Ureter (tissue), 1 donor: ENCODE data around the gene FBXL2. TPM values are rescaled to one million over a fixed set of nuclear protein-coding genes. Genes with fewer than 3 reads are reported as not detected.
"Not testable (repeated sequence)": the region's sequence is repeated elsewhere in the genome, so short reads cannot be mapped to it uniquely, and the experiment has no call there.

ENCODE experiments used
- DNase-seq: peaks from one replicate; pipeline ENCODE4 v3.0.0-alpha.2; 2020; ENCODE audit warnings: low spot score
- total RNA-seq: library from RNA; stranded (reverse); gene quantifications from one replicate; pipeline ENCODE4 v1.2.4, GENCODE V29; 2023
- donor health status: DM: yes; HTN: yes; CAD: no.

The FBXL2 gene
- total RNA-seq, 1 donor from 2014 or later, result 17.8 TPM

DNA sequence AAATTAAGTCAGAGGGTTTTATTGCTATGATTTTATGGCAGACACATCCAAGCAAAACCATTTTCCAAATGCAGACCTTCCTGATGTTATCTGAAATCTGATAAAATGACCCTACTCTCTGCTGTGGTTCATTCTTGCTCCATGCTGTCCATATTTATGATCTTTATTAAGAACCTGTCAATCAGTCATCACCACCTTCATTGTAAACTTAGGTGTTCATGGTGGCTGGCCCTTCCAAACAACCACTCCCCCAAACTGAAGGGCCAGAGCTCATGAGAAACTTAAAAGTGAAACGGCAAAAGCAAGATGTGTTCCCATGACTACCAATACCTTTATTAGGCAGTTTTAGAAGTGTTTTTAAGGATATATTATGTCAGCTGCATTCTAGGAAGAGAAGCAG is 109.4 kb downstream of the FBXL2 start:
- DNase-seq, result no peak

DNA sequence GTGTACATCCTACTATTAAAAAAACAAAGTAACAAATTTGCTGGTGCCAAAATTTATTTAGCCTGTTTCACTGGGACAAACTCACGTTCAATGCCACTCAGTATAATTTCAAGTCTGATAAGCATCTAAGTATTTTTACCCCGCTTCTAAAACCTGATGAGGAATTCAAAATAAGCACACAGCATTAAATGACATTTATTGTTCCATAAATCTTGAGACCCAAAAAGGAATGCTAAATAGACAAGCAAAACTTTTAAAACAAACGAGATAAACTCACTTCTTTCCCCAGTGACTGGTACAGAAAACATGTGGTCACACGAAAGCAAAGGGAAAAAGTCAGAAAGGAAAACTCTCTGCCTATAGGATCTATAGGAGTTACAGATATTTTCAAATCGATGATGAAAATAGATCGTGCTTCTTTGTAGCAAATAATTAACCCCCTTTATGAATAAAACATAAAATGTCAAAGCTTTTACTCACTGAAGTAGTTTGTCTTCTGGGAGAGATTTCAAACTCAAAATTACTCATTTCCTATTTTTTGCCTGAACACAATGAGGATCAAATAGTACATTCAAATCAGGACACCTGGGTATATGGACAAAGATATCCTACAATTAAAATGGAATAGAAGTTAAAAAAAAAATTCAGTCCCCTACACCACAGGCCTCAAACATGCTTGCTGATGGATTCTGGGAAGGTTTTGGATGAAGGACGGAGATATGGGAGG is 111.3 kb downstream of the FBXL2 start:
- DNase-seq, result no peak

DNA sequence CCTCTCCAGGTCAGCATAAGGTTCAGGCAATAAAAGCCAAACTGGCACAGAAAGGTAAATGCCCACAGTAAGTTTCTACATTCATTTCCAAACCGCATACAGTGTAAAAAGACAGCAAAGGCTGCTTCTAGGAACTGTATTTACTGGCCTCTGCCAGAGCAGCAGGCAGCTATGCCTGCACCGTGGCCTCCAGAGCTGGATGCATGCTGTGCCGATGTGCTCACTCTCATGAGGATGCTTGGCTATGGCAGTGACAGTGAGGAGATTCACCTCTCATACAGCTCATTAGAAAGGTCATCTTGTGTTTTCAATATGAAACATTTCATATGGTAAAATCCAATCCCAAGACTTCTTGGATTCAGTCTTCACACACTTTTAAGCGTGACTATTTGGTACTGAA is 112.7 kb downstream of the FBXL2 start:
- no peak for DNase-seq

DNA sequence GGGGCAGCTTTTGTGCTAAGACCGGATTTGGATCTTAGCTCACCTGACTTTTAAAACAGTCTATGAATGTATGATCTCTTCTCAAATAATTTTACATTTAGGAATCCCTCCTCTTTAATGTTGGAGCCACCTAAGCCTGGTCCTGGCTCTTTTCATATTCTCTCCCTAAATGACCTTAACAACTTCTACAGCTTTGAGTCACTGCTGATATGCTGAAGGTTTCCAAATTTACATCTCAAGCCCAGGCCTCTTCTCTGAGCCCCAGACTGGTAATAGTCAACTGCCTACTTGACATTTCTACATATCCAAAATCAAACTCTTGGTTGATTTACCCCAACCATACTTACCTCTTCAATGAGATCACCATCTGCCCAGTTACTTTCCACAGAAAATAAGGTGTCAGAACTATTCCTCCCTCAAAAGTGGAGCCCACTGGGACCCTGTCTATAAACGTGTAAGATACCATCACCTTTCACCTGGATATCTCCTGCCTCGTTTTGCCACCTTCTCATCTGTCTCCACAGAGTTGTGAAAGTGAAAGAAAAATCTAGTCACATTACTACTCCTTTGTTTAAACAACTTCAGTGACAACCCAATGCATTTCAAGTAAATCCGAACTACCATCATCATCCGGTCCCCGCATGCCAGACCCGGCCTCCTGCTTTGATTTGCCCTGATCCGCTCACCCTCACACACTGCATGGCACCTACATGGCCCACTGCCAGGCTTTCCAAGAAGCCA is 114.2 kb downstream of the FBXL2 start:
- DNase-seq, result no peak

DNA sequence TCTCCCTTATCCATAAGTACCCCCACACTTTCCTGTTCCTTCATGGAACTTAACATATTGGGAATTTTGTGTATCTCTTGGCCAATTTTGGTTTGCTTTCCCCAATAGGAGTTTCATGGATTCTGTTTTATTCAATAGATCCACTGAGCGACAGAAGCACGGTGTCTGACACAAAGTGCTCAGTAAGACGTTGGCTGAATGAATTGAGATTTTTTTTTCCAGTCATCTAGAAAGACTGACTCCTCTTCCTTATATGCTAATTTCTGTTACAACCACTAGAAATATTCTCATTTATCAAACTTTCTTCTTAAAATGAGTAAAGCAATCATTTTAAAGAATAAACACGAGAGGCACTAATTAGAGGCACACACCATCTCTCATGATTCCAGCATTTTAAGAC is 114.9 kb downstream of the FBXL2 start:
- no peak for DNase-seq

DNA sequence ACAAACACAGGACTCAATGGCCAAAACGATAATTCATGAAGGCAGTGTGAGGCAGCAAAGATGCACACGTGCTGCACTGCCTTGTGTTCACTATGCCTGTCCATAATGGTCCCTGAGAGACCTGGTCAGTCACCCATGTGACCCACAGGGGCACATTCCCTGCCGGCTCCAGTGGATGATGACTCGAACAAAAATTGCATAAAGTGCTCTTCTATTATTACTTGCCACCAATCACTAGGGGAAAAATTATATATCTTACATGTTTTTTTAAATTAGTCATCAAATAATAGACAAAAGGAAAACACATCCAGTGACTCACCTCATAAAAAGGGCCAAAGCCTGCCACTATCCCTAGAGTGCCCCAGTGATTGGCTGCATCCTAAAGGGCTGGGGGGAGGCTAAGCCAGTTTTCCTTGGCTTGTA is 115.5 kb downstream of the FBXL2 start:
- DNase-seq, result no peak

DNA sequence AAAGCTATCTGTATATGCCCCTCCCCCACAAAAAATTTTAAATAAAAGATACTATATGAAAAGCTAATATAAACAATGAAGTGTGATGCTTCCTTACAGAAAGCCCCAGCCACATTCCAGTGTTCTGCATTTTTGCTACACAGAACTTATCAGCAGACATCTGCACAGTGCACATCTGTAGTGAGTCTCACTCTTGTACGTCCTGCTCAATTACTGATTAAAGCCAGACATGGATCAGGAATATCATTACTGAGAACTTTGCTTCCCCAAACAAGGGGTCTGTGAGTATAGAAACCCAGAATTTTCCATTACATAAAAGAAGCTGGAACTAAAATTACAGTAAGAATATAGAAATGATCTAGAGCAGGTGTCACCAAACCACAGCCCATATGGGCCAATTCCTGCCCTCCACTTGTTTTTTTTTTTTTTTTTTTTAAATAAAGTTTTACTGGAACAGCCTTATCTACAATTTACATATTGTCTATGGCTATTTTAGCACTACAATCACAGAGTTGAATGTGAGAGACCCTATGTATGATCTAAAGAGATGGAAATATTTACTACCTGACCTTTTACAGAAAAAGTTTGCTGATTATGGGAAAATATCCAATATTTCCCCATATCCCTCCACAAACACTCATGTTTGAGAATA is 117.3 kb downstream of the FBXL2 start:
- no peak for DNase-seq

DNA sequence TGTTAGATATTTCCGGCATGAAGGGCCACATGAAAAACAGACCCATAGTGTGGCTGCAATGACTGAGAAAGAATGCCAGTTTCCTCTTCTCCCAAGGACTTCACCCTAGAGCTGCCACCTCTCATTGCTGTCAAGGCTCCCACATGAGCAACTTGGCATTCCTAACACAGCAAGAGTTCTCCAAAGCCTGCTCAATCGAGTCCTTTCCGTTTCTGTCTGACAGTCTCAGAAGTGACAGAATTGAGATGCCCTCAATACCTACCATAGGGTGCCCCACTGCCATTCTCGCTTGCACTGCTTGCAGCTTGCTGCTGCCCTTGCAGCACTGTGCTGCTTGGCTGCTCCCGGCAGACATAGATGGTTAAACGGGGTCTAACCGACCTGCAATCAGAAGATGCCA is 118.7 kb downstream of the FBXL2 start:
- no peak for DNase-seq

DNA sequence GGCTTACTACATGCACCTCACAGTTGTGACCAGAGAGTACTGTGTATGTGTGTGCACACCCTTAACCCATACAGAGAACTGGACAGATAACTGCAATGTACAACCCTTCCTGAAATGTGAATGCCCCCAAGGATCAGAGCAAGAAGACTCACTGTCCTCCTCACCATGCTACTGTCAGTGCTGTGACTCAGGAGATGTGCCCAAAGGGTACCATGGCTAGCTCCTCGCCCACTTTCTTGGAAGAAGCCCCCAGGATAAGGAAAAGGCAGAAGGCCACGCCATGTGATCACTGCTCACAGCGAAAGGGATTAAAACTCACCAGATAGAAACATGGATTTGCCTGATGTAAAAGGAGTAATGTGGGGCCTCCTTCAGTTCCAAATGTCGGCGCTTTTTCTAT is 121.2 kb downstream of the FBXL2 start:
- DNase-seq, result no peak

DNA sequence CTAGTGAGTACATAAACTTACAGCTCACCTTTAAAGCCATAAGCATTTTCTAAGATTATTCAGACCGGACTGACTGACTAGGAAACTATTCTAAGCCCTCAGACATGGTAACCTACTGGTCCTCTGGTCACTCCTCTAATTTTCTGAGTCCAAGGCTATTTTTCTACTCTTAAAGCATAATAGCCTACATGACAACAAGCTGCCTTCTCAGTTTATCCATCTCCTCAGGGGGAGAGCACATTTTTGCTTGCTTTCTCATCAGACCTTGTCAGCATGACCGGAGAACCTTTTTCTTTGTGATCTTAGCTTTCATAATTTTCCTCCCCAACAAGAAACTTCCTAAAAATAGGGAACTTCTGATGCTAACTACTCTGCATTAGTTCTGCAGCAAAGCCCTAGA is 124.5 kb downstream of the FBXL2 start:
- DNase-seq, result no peak

DNA sequence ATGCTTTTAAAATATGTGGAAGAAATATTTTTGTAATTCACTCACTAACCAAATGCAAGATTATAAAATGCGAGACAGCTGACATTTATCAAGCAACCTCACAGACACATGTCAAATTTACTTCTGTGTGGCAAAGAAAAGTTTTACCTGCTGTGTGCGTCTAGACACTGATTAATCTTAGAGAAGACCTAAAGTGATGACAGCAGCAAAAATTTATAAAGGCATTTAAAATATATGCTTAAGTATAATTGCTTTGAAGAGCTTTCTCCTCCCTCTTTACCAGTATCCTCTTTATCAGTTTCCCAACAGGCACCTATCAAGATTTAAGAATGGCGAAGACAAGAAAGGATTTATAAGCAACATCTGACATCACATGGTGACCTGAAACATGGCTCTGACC is 125.7 kb downstream of the FBXL2 start:
- no peak for DNase-seq

DNA sequence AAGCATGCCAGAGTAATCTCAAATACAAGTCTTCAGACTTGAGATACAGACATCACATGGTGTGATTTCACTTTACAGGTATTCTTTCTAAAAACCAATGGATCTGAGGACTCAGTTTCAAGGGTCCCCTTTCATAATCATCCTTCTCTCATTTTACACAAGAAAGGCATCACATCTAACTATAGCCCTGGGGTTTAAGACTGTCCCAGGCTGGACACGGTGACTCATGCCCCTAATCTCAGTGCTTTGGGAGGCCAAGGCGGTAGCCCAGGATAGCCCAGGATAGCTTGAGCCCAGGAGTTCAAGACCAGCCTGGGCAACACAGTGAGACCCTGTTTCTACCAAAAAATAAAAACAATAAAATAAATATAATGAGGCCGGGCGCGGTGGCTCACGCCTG is 126.5 kb downstream of the FBXL2 start:
- DNase-seq, result no peak

DNA sequence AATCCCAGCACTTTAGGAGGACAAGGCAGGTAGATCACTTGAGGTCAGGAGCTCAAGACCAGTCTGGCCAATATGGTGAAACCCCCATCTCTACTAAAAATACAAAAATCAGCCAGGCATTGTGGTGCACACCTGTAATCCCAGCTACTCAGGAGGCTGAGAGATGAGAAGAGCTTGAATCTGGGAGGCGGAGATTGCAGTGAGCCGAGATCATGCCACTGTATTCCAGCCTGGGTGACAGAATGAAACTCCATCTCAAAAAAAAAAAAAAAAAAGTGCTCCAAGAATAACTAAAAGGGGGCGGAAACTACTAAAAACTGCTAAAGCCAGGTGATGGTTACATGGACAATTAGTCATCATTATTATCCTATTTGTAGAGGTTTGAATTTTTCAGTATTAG is 133.6 kb downstream of the FBXL2 start:
- not testable (repeated sequence) for DNase-seq

DNA sequence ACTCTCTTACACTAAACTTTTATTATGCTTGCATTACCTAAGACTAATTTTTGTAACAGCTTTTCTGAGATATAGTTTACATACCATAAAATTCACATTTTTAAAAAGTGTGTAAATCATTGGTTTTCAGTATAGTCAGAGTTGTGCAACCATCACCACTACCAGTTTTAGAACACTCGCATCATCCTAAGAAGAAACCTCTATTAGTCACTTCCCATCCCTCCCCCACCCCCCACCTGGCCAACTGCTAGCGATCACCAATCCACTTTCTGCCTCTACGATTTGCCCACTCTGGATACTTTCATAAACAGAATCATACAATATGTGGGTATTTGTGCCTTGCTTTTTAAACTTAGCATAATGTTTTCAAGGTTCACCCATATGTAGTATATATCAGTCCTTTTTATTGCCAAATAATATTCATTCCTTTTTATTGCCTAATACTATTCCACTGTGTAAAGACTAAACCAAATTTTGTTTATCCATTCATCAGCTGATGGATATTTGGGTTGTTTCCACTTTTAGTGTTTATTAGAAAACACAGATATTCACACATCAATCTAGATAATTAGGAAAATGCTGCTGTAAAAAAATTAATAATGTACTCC is 139.9 kb downstream of the FBXL2 start:
- DNase-seq, result no peak

DNA sequence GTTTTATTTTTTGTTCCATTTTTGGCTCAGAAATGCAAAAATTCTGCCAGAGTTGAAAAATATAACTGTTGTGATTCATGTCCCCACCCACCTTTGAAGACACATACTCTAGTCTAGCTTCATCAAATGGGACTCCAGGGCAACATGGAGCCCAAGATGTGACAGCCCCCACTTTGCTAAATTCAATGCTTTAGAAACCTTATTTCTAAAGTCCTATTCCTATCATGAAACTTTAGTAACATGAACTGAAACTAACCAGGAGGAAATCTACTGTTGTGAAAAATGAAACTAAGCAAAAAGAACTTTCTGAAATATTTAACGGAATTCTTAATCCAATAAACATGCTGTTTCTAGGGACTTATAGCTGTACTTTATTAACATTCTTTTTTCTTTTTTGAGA is 142.7 kb downstream of the FBXL2 start:
- DNase-seq, result no peak

DNA sequence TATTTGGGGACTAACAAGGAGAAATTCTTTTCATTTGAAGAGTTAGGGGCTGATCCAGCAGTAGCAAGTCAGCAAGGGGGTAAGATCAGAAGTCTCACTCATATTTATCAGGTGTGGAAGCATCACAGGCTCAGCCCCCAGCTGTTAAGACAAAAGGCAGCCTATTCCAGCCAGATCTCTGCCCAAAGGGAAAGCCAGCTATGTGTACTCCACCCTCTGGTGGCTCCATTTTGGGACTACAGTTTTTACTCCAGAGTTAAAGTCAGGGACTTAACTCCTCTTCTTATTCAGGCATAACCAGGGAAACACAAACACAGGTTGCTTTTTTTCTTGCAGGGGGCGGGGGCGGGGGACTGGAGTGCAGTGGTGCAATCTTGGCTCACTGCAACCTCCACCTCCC is 143.7 kb downstream of the FBXL2 start:
- no peak for DNase-seq

DNA sequence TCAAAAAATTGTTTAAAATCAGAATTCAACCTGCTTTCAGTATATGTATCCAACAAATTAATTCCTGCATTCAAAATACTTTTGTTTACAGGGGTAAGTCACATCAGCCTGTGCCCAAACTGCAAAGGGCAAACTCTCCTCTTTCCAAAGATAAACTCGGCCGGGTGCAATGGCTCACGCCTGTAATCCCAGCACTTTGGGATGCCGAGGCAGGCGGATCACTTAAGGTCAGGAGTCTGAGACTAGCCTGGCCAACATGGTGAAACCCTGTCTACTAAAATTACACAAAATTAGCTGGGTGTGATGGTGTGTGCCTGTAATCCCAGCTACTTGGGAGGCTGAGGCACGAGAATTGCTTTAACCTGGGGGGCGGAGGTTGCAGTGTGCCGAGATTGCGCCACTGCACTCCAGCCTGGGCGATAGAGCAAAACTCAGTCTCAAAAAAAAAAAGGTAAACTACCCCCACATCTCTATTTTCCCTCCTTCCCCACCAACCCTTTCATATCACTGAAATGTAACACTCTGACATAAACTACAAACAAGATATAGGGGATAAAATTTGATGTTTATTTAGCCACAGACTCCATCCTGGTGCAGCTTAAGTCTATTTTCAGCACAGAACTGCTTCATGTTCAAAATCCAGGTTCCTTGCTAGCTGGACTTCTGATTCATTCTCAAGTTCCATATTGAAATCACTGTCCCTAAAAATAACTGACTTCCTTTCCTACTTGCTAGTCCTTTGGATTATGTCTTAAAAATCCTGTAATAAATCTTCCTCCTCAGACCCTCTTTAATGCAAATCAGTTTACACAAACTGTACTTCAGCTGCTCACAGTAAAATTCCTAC is 147.6 kb downstream of the FBXL2 start:
- no peak for DNase-seq

DNA sequence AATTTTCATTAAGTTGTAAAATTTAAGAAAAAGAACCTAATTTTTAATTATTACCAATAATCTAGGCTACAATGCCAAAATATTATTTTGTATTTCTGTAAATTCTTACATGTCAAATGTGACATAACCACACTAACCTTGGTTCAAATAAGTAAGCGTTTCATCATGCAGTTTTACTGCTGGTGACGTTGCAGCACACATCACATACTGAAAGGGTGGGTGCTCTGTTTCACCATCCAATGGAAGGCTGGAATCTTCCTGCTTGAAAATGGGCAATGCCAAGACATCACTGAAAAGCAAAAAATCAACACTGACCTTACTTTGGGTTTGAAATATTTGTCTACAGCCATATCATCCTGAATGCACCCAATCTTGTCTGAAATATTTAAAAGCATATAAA is 148.2 kb downstream of the FBXL2 start:
- no peak for DNase-seq

DNA sequence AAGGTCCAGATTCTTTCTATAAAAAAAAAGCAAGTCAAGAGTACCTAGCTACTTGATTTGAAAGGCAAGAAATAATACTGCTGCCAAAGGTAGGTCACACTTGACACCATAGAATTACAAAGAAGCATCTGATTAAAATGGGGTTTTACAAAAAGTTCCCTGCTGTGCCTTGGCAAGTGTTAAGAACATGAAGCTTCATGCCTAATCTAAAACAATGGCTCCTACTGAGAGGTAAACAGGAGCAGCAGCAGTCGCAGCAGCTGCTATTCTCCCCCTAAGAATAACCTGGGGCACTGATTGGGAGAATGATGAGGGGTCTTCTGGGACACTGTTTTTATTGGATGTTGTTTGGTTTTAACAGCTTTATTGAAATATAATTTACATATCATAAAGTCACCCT is 148.8 kb downstream of the FBXL2 start:
- no peak for DNase-seq

DNA sequence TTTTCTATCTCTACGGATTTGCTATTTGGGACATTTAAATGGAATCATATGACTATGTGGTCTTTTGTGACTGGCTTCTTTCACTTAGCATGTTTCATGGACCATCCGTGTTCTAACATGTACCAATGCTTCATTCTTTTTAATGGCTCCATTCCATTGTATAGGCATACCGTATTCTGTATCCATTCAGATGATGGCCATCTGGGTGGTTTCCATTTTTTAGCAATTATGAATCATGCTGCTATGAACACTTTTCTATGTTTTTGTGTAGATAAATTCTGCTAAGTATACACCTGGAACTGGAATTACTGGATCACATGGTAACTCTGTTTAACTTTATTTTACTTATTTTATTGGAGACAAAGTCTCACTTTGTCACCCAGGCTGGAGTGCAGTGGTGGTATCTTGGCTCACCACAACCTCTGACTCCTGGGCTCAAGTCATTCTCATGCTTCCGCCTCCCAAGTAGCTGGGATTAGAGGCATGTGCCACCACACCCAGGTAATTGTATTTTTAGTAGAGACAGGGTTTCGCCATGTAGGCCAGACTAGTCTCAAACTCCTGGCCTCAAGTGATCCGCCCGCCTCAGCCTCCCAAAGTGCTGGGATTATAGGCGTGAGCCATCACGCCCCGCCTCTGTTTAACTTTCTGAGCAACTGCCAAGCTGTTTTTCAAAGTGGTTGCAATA is 149.5 kb downstream of the FBXL2 start:
- DNase-seq, result no peak

DNA sequence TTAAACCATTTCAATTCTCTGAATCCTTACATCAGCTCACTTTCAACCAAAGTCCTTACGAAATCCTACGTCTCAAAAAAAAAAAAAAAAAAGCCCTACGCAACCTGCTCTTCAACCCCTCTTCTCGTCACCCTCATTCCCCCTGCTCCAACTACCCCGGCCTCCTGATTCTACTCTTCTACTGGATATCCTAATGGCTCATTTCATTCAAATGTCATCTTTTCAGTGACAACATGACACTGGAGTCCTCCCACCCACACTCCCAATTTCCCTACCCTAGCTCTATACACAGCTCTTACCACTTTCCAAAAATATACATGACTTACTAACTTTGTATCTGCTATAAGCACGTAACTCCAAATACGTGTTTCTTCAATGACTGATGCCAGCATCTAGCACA is 151.5 kb downstream of the FBXL2 start:
- DNase-seq, result no peak
